Cerebellar nuclear complex (tissue), 1 donor: ENCODE measurements around the gene MICU1.

ENCODE experiments used
- DNase-seq, 2 experiments: peaks; one replicate each; lab custom pipeline; 2025; lab: John Stamatoyannopoulos, UW

Gene MICU1

DNA sequence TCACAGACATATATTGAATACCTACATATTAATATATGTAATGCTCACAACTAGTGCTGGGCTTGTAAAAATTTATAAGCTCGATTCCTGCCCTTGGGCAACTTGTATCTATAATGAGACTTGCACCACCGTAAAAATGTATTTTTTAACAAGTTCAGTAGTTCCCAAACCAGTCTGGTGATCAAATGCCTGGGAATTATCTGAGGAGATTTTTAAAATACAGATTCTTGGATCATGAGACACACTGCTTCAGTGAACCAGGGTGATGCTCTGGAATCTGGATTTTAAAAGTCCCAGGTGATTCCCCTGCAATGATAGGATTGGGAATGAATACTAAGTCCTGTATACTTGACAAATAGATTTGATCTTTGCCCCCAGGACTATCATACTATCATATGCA, 4.3 kb upstream of the MICU1 start:
- no peak for DNase-seq

DNA sequence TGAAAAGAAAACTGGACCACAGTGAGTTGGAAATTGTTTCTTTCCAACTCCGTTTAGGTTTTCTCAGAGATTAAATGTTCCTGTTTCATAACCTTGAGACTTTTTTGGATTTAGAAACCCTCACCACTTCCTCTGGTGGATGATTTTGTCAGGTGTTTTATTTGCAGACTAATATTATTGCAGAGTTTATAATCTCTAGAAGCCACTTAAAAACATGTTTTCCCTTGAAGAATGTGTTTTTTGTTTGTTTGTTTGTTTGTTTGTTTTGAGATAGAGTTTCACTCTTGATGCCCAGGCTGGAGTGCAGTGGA, 520 bp upstream of the MICU1 start:
- DNase-seq: no peak

DNA sequence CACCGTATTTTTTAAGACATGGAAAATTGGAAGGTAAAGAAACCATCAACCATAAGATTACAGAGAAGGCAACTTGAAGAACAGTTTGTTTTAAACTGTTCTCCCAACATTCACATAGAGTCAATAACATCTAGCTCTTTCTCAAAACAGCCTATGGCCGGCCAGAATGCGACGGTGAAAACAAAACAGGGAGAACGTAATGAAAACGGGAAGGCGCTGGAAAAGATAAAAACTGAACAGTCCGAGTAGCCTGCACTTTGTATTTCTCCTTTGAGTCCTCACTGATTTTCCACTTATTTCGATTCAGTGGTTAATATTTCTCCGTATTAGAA, 637 bp downstream of the MICU1 start:
- no peak for DNase-seq

DNA sequence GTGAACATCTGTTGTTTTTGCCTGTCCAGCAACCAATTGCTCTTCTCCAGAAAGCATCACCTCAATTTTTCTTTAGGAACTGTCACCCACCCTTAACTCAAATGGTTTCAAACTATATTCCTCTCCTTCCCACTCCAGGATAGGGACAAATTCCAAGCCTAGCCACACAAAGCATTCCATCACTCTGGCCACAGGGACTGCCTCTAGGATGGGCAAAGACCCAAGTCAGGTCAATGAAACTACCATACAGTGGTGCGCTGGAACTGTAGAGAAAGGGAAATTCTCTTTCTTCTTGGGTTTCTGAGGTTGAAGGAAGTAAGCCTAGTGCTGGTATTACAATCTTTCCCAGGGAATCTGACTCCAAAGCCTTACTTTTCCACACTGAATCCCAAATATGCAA, 3.6 kb downstream of the MICU1 start:
- DNase-seq: no peak

DNA sequence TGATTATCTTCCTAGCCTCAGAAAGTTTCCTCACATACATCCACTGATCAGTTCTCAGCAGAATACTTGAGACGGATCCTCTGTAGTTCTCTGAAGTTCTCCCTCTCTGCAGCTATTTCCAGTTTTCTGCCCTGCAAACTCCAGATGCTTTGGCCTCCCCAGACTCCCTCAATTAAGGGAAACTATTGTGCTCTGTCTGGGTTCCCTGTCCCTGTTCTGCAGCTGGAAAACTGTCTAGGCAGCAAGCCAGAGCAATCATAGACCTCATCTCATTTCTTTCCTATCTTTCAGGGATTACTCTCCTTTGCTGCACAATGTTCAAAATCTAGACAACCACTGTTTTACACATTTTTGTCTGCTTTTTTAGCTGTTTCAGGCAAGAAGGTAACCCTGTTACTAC, 9.2 kb downstream of the MICU1 start:
- no peak for DNase-seq

DNA sequence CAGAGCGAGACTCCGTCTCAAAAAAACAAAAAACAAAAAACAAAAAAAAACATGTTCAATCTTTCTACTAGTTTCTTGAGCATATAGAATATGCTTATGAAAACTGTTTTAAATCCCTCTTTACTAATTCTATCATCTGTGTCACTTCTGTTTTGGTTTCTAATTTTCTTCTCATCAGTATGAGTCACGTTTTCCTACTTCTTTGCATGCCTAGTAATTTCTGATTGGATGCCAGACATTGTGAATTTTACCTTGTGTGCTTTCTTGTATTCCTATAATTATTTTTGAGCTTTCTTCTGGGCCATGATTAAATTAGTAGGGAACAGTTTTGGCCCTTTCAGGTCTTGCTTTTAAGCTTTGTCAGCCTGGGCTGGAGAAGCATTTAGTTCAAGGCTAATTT, 9.9 kb downstream of the MICU1 start:
- DNase-seq: no peak

DNA sequence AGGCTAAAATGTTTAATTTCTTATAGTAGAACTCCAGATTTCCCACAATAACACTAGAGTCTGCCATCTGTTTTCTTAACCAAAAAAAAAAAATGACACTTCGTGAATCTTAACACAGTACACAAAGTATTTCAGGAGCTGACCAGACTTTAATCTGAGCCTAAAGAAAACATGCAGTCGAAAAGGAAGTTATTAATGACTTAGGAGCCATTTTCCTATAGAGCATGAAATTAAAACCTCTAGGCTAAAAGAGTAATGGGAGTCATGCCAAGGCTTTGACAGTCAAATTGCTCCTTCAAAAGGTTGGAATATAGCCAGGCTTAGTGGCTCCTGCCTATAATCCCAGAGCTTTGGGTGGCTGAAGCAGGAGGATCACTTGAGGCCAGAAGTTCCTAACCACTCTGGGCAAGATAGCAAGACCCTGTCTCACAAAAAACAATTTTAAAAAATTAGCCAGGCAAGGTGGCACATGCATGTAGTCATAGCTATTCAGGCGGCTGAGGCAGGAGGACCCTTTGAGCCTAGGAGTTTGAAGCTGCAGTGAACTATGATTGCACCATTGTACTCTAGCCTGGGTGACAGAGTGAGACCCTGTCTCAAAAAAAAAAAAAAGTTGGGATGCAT, 13.6 kb downstream of the MICU1 start:
- no peak for DNase-seq

DNA sequence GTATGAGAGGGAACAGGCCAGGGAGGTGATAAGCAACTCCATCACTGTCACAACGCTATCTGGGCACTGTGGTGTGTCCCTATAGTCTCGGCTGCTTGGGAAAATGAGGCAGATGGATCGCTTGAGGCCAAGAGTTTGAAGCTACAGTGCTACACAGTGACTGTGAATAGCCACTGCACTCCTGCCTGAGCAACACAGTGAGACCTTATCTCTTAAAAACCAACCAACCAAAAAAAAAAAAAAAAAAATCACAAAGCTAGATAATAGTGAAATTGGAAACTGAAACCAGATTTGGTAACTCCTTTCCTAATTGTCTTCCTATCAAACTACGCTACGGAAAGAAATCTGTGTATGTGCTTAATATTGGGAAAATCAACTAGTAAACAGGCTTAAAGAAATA, 14.1 kb downstream of the MICU1 start:
- no peak for DNase-seq

DNA sequence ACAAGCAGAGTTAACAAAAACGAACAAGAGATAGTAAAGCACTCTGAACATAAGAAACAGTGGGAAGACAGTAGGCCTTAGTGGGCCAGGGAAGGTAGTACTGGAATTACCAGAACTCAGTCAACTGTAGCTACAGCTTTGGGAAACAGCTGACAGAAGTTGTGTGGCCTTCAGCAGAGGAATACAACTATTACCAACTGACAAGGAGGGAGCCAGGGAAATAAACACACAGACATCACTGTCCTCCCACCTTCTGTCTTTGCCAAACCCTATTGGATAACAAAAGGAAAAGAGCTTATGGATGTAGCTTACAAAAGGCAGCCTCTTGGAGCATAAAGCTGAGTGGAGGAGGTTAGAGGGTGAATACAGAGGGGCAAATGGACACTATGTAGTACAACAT, 15.4 kb downstream of the MICU1 start:
- no peak for DNase-seq

DNA sequence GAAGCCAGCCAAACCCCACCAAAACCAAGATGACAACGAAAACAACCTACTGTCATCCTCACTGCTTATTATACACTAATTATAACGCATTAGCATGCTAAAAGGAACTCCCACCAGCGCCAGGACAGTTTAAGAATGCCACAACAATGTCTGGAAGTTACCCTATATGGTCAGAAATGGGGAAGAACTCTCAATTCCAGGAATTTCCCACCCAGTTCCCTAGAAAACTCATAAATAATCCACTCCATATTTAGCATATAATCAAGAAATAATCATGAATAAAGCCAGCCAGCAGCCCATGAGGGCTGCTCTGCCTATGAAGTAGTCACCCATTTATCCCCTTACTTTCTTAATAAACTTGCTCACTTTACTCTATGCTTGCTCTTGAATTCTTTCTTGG, 20.8 kb downstream of the MICU1 start:
- DNase-seq: no peak

DNA sequence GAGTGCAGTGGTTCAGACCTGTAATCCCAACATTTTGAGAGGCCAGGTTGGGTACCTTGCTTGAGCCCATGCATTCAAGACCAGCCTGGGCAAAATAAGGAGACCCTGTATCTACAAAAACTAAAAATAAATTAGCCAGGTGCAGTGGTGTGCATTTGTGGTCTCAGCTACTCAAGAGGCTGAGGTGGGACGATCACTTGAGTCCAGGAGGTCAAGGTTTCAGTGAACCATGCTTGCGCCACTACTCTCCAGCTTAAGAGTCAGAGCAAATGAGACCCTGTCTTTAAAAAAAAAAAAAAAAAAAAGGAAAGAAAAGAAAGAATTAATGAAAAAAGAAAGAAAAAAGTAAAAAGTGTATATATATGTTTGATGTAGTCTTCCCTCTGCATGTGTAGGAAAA, 24.7 kb downstream of the MICU1 start:
- DNase-seq: no peak

DNA sequence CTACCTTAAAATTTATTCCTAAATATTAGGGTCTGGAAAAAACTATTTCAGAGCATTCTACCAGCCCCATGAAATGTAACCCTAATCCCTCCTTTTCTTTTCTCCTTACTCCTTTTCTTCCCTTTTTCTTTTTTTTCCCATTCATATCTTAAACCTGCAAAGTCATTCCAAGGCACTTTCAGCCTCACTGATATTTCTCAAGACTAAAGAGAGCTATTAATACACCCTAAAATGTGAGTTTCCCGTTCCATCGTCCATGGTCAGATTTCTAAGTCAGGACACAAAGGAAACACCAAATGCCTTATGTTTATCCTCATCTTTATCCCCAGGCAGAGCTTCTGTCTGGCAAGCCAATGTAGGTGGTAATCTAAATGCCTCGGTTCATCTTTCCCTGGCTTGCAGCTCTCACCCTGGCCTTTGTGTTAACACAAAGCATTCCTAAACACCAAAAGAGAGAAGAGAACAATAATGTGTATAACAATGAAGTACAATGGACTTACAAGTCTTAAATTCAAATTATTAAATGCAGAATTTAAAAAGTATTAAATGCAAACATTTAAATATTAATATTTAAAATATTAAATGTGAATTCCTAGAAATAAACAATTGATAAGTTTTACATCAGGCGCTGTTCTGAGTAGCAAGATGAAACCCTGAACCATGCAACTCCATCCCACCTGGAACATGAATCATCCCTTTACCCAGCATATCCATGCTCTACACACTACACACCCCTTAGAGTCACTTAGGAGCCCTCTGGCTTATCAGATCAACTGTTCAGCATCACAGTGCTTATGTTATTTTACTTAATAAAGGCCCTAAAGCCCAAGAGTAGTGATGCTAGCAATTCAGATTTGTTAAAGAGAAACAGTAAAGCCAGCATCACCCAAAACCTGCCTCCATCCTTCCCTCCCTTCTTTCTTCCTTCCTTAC, 26.8 kb downstream of the MICU1 start:
- DNase-seq: no peak

DNA sequence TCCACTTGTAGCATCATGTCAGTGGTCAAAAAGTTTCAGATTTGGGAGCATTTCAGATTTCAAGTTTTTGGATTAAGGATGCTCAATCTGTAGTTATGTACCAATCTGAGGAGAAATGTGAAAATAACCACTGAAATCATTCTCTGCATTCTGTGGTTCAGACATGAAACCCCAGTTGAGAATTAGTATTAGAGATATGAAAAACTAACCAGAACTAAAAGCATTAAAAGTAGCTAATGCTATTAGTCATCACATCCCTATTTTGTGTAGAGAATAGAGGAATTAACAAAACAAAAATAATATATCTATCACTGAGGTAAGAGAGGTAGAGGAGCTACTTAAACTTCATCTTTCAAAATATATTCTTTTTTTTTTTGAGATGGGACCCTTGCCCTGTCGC, 28.0 kb downstream of the MICU1 start:
- DNase-seq: no peak

DNA sequence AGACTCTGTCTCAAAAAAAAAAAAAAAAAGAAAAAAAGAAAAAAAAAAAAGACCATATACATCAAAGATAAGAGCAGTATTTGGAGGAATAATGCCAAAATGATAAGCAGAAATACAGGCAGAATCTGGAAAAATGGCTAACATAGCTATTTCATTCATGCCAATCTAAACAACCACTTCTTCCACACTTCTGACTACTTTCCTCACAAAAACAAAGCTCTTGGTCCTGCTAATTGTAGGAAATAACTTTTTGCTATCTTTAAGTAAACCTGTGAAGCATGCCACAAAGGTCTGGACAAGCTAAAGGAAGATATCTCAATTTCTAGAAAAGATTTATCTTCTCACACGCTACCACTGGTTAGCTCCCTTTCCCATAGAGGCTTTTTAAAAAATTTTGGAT, 30.4 kb downstream of the MICU1 start:
- no peak for DNase-seq

DNA sequence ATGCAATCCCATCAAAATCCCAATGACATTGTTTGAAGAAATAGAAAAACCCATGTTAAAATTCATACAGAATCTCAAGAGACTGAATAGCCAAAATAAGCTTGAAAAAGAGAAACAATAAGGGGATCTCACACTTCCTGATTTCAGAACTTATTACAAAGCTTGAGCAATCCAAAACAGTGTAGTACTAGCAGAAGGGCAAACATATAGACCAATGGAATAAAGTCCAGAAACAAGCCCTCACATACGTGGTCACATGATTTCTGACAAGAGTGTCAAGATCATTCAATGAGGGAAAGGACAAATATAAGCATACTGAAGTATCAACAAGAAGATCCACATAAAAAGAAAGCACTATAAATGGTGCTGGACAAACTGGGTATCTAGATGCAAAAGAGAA, 31.9 kb downstream of the MICU1 start:
- no peak for DNase-seq

DNA sequence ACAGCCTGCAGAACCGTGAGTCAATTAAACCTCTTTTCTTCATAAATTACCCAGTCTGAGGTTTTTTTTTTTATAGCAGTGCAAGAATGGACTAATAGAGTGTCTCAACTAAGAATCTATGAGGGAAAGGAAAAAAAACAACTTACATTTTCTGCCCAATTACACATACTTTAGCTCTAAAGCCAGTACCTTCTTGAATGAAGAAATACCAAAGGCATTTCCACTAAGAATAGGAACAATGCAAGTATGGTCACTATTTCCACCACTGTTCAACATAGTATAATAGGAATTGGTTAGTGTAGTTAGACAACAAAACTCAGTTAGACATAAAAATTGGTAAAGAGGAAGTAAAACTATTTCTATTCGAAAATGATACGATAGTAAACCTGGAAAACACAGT, 37.6 kb downstream of the MICU1 start:
- no peak for DNase-seq

DNA sequence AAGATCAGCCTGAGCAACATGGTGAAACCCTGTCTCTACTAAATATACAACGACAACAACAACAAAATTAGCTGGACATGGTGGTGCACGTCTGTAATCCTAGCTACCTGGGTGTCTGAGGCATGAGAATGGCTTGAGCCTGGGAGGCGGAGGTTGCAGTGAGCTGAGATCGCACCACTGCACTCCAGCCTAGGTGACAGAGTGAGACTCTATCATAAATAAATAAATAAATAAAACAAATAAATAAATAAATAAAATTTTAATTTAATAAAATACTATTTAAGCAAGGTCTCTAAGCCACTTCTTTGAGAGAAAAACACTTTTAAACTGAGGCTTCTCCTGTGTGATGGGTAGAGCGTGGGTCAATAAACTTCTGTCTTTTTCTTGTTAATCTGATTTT, 38.3 kb downstream of the MICU1 start:
- no peak for DNase-seq

DNA sequence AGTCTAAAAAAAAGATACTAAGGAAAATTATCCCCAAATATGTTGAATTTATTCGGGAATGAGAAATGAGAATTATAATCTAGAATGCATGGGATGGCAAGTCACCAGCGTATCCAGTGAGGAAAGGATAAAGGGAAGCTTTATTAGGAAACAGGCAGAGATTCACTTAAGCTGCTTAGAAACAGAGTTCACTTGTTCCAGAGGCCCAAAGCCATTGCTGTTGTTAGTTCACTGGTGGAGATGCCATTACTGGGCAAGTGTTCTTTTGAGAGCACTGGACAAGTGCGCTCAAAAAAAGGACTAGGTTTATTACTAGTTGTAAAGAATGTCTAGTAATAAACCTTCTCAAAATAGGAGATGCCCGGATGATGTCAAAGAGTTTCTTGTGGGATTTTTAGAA, 51.2 kb downstream of the MICU1 start:
- no peak for DNase-seq

DNA sequence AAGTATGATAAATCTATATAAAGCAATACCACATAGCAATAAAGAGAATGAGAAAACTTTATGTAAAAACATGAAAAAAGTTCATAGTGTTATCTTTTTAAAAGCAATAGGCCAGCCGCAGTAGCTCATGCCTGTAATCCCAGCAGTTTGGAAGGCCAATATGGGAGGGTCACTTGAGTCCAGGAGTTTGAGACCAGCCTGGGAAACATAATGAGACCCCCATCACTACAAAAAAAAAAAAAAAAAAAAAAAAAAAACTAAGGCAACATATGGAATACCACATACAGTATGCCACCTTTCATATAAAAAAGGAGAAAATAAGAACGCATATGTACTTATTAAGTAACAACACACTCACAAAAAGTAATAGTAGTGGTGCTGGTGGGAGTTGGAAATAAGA, 52.8 kb downstream of the MICU1 start:
- no peak for DNase-seq

DNA sequence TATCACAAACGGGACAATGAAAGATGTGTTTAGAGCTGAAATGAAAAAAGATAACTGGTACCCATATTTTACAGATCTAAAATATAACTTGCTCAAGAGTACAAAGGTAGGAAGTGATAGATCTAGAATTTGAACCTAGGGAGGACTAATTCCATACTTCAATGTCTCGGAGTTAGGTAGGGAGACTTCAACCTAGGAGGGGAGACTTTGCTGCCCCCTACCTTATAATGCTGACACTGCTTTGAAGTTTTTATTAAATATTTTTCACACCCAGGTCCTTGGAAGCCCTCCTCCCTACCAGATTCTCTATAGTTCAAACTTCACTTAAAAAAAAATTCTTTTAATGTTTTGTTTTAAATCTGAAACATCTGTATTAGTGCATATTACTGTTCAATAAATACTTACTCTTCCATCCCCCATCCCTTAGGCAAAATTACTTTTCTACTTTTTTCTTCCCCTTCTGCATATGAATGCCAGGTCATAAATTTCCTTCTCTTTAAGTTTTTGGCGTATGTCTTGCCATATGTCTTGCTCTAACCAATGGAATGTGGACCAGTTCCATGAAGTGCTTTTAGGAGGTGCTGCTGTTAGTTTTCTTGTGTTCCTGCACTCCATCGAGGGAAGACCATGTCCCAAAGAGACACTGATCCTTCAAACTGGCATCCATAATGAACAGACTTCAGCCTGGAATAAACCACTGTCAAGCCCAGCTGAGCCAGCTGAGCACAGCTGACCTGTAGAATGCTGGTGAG, 57.8 kb downstream of the MICU1 start:
- no peak for DNase-seq

DNA sequence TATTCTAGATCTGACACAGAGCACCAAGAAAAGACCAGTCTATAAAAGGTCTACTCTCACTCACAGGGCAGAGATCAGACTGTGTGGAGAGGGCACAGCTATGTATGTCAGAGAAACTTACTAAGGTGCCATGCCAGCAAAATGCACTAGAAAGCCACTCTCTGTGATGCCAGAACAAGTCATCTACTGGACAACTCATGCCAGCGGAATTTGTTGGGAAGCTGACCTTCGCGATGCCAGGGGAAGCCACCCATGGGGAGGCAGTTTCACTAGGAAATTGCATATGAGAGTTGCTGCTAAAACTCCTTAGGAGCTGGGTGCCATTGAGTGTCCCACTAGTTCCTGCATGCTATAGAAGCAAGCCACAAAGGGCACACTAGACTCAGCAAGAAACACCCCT, 58.5 kb downstream of the MICU1 start:
- no peak for DNase-seq

DNA sequence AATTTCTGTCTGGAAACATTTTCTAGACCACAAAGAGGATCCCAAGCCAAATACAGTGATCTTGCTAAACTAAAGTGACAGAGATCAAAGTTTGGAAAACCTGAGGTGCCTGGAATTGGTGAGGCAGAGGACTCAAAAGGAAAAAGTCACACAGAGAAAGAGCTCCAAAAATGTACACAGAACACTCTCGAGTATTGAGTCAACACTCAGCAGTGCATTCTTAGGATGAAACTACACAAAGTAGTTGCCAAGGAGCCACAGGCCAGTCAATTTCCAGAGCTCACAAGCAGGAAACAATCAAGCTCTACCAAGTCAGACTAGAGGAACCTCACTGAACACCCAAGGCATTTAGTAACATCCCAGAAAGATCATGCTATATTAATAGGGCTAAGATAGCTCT, 61.3 kb downstream of the MICU1 start:
- DNase-seq: no peak

DNA sequence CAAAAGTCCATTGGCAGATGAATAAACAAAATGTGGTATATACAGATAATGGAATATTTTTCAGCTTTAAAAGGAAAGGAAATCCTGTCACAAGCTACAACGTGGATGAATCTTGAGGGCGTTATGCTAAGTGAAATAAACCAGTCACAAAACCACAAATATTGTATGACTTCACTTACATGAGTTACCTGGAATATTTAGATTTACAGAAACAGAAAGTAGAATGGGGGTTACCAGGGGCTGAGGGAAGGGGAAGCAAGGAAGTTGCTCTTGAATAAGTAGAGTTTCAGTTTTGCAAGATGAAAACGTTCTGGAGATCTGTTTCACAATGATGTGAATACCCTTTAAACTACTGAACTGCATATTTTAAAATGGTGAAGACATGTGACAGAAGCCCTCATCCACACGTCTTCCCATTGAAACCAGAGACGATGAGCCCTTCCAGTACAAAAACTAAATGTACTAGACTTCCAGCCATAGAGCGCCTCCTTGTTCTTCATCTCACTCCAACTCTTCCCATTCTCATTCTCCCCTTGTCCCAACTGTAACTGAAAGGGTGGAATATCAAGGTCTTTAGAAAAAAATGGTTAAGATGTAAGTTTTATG, 62.4 kb downstream of the MICU1 start:
- no peak for DNase-seq
